ENCODE measurements around the gene DHH.

GRCh38 chr12:49084438-49084837 is 10.2 kb downstream of the DHH start:
- no peak for TF ChIP-seq POLR2A (IDR thresholded peaks at IDR 0.05)
- TF ChIP-seq, protein P1, sequence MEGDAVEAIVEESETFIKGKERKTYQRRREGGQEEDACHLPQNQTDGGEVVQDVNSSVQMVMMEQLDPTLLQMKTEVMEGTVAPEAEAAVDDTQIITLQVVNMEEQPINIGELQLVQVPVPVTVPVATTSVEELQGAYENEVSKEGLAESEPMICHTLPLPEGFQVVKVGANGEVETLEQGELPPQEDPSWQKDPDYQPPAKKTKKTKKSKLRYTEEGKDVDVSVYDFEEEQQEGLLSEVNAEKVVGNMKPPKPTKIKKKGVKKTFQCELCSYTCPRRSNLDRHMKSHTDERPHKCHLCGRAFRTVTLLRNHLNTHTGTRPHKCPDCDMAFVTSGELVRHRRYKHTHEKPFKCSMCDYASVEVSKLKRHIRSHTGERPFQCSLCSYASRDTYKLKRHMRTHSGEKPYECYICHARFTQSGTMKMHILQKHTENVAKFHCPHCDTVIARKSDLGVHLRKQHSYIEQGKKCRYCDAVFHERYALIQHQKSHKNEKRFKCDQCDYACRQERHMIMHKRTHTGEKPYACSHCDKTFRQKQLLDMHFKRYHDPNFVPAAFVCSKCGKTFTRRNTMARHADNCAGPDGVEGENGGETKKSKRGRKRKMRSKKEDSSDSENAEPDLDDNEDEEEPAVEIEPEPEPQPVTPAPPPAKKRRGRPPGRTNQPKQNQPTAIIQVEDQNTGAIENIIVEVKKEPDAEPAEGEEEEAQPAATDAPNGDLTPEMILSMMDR (IDR thresholded peaks at IDR 0.05): no peak
